Measurements from ENCODE around the gene SLC8B1.
A peak's percentile ranks its signal among the peaks of the same experiment; 100 is the strongest.

The SLC8B1 gene
- total RNA-seq = 52.0 to 116 (median 78.1) reads per million in 4 donors

DNA sequence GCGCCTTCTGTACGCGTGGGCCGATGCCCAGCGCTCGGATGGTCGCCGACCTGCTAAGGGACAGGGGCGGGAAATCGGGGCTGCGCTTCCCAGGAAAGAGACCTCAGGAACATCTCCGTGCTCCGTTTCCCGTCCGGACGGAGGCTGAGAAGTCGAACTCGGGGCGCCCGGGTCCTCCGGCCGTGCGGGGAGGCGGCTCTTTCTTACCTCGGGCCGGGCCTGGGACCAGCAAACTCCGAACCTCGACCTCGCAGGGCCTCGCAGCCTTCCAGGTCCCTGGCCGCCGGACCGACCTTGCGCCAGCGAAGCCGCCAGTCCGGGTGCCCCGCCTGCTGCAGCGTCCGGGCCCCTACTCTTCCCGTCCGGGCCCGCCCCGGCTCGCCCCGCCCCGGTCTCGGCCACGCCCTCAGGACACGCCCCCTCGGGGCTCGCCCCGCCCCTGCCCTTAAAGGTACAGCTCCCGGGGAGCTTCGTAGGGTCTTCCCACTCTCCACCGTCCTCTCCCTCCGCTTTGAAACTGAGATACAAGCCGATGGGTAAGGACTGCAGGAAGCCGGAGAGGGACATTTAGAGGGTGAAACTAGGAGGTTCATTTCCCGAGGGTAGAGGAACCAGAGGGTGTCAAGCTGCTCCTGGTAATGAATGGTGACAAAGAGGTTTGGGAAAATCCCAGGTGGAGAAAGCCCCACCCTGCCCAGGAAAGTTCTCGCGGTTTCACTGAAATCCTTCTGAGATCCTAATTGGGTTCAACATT lies at the start of gene SLC8B1:
Gene SLC8B1 (minus strand): TSS at position 324 of the 754 bp plus-strand sequence. CDS start 2,231 bp downstream, outside the sequence.
- peak; percentile 69 to 81 (median 76) for DNase-seq

GRCh38 chr12:113382206-113382605 lies 47.3 kb upstream of the SLC8B1 start:
- DNase-seq = no peak

DNA sequence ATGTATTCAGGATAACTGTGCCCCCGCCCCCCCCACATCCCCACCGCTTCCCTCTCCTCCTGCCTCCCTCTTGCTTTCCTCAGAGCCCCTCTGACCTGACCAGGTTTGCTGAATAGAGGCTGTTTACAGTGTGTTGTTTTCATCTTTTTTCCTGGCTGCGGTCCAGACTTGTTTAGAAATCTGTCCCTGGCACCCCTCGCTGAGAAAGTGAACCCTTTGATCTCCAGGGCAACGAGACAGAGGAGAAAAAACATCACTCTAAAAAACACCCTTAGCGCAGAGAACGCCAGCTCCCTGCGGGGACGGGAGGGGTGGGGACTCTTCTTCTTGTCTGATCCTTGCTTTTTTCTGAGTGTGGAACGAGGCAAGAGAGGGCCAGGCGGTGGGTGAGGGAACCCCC lies 46.3 kb upstream of the SLC8B1 start:
- DNase-seq = no peak

GRCh38 chr12:113378291-113378690 lies 43.4 kb upstream of the SLC8B1 start:
- DNase-seq = no peak

- no peak for DNase-seq
These were observed 40.0 kb upstream of the SLC8B1 start for GRCh38 chr12:113374823-113375428.

DNA sequence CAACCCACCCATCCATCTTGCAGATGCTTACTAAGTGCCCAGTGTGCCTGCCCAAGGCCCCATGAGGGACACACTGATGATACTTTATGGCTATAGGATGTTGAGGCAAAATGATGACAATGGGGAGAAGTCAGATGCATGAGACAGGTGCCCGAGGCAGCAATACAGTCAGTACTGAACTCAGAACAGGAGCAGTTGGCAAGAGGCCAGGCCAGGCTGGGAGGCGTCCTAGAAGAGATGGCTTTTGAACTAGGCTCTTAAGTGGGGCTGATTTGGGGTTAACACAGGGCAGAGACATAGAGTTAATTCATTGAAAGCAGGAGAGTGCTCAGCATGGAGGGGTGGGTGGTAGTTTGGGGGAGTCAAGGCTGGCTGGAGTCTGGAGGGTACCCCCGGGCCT lies 39.1 kb upstream of the SLC8B1 start:
- no peak for DNase-seq

DNA sequence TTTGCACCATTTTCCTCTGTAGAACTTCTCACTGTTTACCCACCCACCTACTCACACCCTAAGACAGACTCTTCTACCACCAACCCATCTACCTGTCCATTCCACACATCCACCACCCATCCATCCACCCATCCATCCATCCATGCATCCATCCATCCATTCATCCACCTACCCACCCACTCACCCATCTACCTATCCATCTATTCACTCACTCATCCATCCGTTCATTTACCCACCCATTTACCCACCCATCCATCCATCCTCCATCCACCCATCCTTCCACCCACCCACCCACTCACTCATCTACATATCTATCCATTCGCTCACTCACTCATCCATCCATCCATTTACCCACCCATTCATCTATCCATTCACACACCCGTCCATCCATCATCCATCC lies 38.5 kb upstream of the SLC8B1 start:
- DNase-seq = no peak

GRCh38 chr12:113372371-113372770 lies 37.5 kb upstream of the SLC8B1 start:
- DNase-seq = no peak

- DNase-seq = no peak
These were observed 36.9 kb upstream of the SLC8B1 start for GRCh38 chr12:113371808-113372207.

DNA sequence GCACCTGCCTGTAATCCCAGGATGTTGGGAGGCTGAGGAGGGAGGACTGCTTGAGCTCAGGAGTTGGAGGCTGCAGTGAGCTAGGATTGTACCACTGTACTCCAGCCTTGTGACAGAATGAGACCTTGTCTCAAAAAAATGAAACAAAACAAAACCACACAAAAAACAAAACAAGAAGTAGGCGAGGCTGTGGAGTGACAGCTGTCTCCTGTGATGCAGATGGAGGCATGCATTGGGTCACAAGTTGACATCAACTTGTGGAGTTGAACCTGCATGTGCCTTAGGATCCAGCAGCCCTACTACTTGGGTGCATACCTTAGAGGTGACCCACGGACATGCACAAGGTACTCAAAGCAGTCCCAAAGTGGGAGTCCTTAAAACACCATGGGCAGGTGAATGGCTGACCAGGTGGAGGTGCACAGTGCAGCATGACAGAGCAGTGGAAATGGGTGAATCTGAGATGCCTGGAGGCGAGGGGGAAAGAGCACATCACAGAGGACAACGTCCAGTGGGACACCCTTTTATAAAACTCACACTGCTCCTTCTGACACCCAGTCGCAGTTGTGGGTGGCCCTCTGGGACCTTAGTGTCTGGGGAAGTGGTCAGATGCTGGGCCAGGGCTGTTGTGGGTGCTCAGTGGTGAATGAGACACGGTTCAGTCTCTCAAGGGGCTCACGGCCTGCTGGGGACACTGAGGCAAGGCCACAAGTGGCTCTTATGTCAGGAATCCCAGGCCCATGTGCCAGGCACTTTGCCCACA lies 36.2 kb upstream of the SLC8B1 start:
- DNase-seq = no peak

DNA sequence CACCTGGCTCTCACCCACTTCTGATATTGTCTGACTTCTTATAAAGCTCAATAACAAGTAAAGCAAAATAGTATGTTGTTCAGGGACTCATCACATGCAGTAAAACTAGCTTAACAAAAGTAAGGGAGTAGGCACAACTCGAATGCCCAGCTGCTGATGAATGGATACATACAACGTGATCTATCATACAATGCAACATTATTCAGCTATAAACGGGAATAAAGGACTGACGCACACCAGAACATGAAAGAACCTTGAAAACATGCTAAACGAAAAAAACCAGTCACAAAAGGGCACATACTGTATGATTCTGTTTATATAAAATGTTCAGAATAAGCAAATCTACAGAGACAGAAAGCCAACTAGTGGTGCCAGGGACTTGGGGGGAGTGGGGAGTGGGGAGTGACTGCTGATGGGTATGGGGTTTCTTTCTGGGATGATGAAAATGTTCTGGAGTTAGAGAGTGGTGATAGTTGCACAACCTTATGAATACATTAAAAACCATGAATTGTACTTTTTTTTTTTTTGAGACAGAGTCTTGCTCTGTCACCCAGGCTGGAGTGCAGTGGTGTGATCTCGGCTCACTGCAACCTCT lies 34.6 kb upstream of the SLC8B1 start:
- no peak for DNase-seq

- no peak for DNase-seq
These were observed 33.4 kb upstream of the SLC8B1 start for GRCh38 chr12:113368331-113368730.

DNA sequence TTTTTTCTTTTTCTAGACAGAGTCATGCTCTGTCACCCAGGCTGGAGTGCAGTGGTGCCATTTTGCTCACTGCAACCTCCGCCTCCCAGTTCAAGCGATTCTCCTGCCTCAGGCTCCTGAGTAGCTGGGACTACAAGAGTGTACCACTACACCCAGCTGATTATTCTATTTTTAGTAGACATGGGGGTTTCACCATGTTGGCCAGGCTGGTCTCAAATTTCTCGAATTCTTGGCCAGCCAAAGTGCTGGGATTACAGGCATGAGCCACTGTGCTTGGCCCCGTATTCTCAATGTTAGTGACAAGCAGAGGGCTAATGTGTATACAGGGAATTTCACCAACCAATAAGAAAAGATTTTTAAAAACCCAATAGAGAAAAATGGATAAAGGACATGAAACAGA lies 31.9 kb upstream of the SLC8B1 start:
- DNase-seq = no peak

GRCh38 chr12:113365639-113366395 lies 30.9 kb upstream of the SLC8B1 start:
- DNase-seq = no peak

DNA sequence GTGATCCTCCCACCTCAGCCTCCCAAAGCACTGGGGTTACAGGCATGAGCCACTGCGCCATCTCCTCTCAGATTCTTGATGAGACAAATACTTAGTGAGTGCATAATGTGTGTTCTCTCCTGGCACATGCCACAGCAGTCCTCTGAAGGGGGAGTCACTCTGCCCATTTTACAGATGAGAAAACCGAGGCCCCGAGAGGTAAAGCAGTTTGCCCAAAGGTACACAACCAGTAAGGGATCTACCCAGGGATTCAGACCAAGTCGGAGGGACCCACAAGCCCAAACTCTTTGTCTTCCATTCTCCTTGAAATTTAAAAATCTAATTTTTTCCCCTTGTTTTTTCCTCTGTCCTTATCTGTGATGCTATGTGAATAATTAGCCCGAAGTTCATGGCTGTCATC lies 29.8 kb upstream of the SLC8B1 start:
- no peak for DNase-seq

- no peak for DNase-seq
These were observed 26.9 kb upstream of the SLC8B1 start for GRCh38 chr12:113361574-113362370.

DNA sequence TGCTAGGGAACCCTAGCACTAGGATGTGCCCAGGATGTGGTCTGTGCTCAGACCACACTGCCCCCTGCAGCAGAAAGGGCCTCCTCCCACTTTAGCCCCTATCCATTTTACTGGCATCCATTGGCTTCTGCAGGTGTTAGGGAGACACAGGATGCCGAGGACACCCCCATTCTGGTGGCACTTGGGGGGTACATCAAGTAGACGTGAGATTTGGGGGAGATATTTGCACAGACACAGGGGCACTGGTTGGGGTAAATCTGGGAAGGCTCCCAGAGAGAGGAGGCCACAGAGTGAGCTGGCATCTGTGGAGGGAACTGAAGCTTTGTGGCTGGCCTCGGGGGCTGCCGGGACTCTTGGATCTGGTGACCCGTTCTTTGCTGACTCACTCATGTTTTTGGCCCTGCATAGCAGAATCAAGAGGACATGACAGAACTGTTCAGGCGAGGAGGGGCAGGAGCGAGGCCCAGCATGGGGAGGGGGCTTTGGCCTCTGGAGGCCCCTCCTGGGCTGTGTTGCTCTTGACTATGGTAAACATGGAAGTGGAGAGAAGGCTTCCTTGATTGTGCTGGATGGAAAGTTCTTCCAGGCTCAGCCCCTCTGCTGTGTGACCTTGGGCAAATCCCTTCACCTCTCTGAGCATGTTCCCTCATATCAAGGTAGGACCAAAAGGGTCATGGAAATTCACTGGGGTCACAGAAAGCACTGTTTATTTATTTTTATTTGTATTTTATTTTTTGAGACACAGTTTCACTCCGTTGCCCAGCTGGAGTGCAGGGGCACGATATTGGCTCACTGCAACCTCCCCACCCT lies 25.2 kb upstream of the SLC8B1 start:
- DNase-seq = no peak

GRCh38 chr12:113359133-113359938 lies 24.4 kb upstream of the SLC8B1 start:
- no peak for DNase-seq

DNA sequence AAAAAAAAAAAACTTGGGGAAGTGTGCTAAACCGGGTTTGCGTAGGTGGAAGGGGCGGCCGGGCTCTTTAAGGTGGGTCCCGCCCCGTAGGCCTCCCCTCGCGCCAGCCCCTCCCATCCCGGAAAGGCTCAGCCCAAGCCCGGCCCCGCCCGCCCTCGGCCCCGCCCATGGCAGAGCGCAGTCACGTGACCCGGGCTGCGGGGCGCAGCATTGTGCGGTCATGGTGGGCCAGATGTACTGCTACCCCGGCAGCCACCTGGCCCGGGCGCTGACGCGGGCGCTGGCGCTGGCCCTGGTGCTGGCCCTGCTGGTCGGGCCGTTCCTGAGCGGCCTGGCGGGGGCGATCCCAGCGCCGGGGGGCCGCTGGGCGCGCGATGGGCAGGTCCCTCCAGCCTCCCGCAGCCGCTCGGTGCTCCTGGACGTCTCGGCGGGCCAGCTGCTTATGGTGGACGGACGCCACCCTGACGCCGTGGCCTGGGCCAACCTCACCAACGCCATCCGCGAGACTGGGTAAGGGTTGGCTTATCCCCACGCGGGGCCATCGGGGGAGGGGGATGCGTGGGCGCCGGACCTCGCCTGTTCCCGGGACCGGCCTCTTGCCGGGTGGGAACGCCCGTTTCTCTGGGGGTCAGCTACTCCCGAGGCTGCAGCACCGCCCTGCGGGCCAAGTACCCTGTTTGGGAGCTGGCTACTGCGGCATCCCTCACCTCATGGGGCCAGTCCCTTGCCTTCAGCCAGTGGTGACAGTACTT lies 23.6 kb upstream of the SLC8B1 start, which contains the start of gene PLBD2:
Gene PLBD2 (plus strand): TSS at position 207 of the 752 bp plus-strand sequence. CDS start 14 bp downstream, at position 221.
- DNase-seq = peak; percentile 93 to 97 (median 95)

Measured in T-helper 1 cell (primary cell).